GM19193 (cell line): ENCODE results near the gene AGMO.

ENCODE experiments used
- POLR2A ChIP-seq: IDR thresholded peaks from 4 replicates; pipeline ENCODE4 v1.6.1; 2011; ENCODE audit not compliant: insufficient read depth, insufficient read length; ENCODE audit errors: extremely low read depth

AGMO gene

GRCh38 chr7:15174485-15174884, 387.3 kb downstream of the AGMO start:
- no peak for TF ChIP-seq POLR2A

DNA sequence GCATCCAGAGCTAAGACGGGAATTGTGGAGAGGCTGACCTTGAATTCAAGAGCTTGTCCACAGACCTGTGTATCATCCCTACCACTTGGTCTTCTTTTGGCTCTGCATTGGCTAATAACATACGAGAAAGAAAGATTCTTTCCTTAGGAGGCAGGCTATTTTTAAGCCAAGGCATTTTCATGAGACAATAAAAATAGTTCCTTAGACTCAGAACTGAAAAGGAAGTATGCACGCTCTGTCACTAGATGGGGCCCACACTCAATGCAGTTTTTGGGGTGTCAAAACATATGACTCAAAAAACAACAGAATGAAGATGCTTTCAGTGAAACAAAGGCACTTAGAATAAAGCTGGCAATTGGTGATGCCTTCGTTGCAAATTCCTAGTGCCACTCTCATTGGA, 393.3 kb downstream of the AGMO start:
- no peak for TF ChIP-seq POLR2A

DNA sequence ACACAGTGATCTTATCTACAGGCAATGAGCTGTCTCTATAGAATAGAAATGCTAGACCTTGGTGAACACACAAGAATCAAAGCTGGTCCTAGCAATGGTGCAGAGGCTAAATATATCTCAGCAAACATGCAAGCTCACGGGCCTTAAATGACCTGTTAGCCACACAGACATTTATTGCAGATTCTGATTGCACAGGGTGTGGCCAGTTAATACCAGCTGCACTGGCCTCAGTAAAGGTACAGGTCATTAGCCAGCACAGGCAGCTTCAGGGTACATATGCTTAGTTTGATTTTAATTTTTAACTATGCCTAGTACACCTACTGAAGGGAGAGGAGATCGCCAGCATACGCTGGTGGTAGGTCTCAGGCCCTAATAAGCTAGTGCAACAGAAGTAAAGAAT, 393.9 kb downstream of the AGMO start:
- TF ChIP-seq POLR2A: no peak

DNA sequence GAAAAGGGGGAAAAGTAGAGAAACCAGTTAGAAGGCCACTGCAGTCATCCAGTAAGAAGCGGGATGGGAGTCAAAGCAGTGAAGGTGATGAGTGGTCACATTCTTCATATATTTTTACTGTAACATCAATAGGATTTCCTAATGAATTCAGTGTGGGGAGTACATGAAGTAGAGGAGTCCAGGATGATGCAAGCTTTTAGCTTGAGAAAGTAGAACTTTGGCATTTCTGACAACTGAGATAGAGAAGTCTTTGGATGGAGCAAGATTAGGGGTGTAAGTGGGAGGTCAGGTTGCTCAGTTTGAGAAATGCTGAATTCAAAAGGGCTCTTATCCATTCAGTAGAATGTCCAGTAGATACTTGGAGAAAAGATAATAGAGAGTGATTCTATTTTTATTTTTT, 395.2 kb downstream of the AGMO start:
- TF ChIP-seq POLR2A: no peak

DNA sequence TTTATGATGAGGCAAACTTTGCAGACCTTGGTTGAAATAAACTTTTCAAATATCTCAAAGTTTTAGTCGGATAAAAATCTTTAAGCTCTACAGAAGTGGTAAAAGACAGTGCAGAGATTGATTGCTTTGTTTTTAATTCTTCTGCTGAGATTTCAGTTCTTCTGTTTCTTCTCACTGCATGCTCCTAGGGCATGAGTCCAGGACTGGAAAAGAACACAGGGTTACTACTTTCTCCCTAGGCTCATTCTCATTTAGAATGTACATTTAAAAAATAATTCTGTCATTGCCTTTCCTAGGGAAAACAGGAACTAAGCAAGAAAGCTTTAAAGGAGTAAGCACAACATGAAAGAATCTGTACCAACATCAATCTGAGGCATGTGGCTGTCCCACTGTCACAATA, 402.6 kb downstream of the AGMO start:
- TF ChIP-seq POLR2A: no peak

DNA sequence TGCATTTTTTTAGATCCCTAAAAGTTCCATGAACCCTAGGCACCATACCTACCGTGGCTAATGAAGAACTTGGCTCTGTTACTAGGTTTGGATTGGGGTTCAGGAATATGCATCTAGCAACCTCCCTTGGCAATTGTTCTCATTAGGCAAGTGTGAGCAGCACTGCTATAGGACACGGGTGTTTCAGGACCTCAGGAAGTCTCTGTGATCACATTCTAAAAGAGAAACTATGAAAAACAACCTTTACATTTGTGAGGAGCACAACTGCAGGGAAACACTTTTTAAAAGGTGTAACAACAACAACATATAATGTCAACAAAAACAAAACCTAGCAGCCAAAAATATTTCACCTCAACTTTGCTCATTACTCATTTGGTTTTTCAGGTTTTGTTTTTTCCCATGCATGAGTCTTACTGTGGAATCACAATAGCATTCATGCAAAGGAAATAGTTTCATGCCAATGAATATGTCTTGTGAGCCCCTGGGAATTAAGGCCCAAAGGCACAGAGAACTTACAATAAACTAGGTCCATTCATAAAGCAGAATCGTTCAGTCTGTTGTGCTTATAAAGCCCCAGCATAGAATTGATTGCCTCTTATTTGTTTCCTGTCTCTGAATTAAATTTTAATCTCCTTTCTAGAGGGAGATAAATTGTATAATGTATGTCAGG, 403.5 kb downstream of the AGMO start:
- TF ChIP-seq POLR2A: no peak
